OCI-M2 (cell line): ENCODE results near the gene LSS.

Experiments
- DNase-seq: peaks from one replicate; lab custom pipeline; 2025; ENCODE audit not compliant: unreplicated experiment; lab: John Stamatoyannopoulos, UW

LSS gene

GRCh38 chr21:46219591-46220239, 8.9 kb downstream of the LSS start:
- no peak for DNase-seq

- no peak for DNase-seq
Observed at GRCh38 chr21:46218906-46219590, 9.5 kb downstream of the LSS start.

- DNase-seq = no peak
Observed at GRCh38 chr21:46217511-46218196, 10.9 kb downstream of the LSS start.

- no peak for DNase-seq
Observed at GRCh38 chr21:46216132-46216747, 12.3 kb downstream of the LSS start.

GRCh38 chr21:46215436-46216131, 13.0 kb downstream of the LSS start:
- DNase-seq = no peak

GRCh38 chr21:46214478-46215340, 13.9 kb downstream of the LSS start:
- DNase-seq = no peak

- no peak for DNase-seq
Observed at GRCh38 chr21:46213620-46214286, 14.8 kb downstream of the LSS start.

GRCh38 chr21:46212721-46213484, 15.7 kb downstream of the LSS start:
- no peak for DNase-seq

GRCh38 chr21:46211786-46212720, 16.5 kb downstream of the LSS start:
- no peak for DNase-seq

- DNase-seq = no peak
Observed at GRCh38 chr21:46211376-46211775, 17.2 kb downstream of the LSS start.

GRCh38 chr21:46210378-46211136, 18.0 kb downstream of the LSS start:
- DNase-seq = no peak

- DNase-seq = no peak
Observed at GRCh38 chr21:46208761-46209721, 19.5 kb downstream of the LSS start.

- no peak for DNase-seq
Observed at GRCh38 chr21:46207920-46208591, 20.5 kb downstream of the LSS start.

GRCh38 chr21:46207006-46207919, 21.3 kb downstream of the LSS start:
- DNase-seq = no peak
